Measurements from ENCODE around the gene RFX3.

Gene RFX3

DNA sequence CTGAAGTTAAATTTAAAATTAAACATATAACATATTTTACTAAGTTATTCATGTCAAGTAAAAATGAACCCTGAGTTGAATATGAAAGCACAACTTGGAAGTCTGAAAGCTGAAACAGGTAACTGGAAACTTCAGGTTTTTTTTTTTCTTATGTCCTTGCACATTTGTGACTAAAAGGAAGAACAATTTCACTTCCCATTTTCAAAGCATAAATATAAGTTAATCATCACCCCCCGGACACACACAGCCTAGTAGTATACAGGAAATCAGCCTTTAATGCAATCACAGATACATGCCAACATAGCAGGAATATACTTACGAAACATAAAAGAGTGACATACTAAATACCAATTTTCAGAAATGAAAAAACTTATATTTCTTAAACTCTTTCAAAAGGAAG is 225.9 kb downstream of the RFX3 start:
- Histone ChIP-seq H3K4me3 (ENCODE audit: control insufficient read depth in 1 of 7, extremely low read depth in 1 of 7, insufficient read depth in 4 of 7, low read depth in 2 of 7, low read length in 6 of 7) (no peak overlapping the region), H3K9me3 (ENCODE audit: control extremely low read depth in 1 of 5, control insufficient read depth in 4 of 5, insufficient read depth in 2 of 5, low read depth in 1 of 5, low read length in 4 of 5) (no peaks in the 10 kb centered on the region), H3K36me3 (ENCODE audit: control insufficient read depth in 4 of 4, insufficient read depth in 4 of 4, low read length in 3 of 4) (no peaks in the 10 kb centered on the region), H3K27me3 (replicated peaks in 2 of 5; ENCODE audit: control insufficient read depth in 4 of 5, insufficient read depth in 5 of 5, low read length in 4 of 5) (no peaks in the 10 kb centered on the region), H3K4me1 (ENCODE audit: control extremely low read depth in 1 of 4, control insufficient read depth in 4 of 4, insufficient read depth in 4 of 4, low read length in 3 of 4) (peaks cover 0 to 5% (median 2%) of the 10 kb centered on the region in 4 experiments), H3K27ac (ENCODE audit: insufficient read depth in 1 of 2, low read depth in 1 of 2, low read length in 2 of 2, poor library complexity in 1 of 2, severe bottlenecking in 2 of 2) (no peak overlapping the region)
- POLR2A ChIA-PET: no interaction called here
- DNase-seq: peak; percentile 2 to 47 (median 31)
- CTCF ChIA-PET: no interaction called here
- WGBS (ENCODE audit: insufficient coverage): no CpG with 5 or more reads among the region's 2 CpGs

DNA sequence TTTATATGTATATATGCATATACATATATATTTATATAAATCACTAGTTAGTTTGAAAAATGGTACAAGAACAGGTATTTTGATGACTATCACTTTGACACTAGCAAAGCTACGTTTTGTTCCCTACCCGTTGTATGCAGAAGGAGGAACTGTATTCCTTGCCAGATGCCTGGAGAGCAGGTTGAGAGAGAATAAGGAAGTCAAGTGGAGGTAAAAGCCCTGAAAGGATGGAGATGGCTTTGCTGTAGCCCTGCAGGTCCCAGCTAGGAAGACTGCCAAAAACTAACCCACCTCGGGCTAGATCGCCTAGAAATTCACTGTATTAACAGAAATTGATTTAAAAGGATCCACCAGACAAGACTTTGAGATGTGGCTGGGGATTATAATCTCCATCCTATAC is 229.3 kb downstream of the RFX3 start:
- no peaks in the 10 kb centered on the region for H3K27me3 ChIP-seq (replicated peaks in 2 of 5; ENCODE audit: control insufficient read depth in 4 of 5, insufficient read depth in 5 of 5, low read length in 4 of 5)
- no peak overlapping the region for H3K4me3 ChIP-seq (ENCODE audit: control insufficient read depth in 1 of 7, extremely low read depth in 1 of 7, insufficient read depth in 4 of 7, low read depth in 2 of 7, low read length in 6 of 7)
- no peak overlapping the region for H3K27ac ChIP-seq (ENCODE audit: insufficient read depth in 1 of 2, low read depth in 1 of 2, low read length in 2 of 2, poor library complexity in 1 of 2, severe bottlenecking in 2 of 2)
- peaks cover 0 to 9% (median 4%) of the 10 kb centered on the region in 4 experiments for H3K36me3 ChIP-seq (ENCODE audit: control insufficient read depth in 4 of 4, insufficient read depth in 4 of 4, low read length in 3 of 4)
- DNase-seq: peak in 2 of 3 donors; percentile 7 to 8
- CTCF ChIA-PET: no interaction called here
- POLR2A ChIA-PET: no interaction called here
- H3K9me3 ChIP-seq (ENCODE audit: control extremely low read depth in 1 of 5, control insufficient read depth in 4 of 5, insufficient read depth in 2 of 5, low read depth in 1 of 5, low read length in 4 of 5): no peaks in the 10 kb centered on the region
- 50% methylated on average over 3 of the region's 4 CpGs for WGBS (ENCODE audit: insufficient coverage)
- H3K4me1 ChIP-seq (ENCODE audit: control extremely low read depth in 1 of 4, control insufficient read depth in 4 of 4, insufficient read depth in 4 of 4, low read length in 3 of 4): peaks cover 0 to 5% (median 2%) of the 10 kb centered on the region in 4 experiments

DNA sequence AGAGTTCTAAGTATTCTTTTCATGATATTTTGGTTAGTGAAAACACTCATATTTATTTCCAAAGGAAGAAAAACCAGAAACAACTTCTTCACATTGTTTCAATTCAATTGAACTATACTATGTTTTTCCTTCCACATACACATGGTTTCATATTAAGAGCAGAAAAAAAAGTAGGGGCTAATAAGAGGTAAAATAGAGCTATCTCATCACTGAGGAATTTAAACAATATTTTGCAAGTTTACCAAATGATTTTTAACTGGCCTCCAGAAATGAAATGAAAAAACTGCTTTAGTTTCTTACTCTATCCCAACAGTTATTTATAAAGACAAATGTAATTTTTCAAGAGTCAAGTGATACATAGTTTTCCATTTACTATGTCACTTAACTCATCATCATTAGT is 233.5 kb downstream of the RFX3 start:
- POLR2A ChIA-PET: interaction anchor here (0.6 kb wide), 1 partner anchor 108 kb away, joined by 3 read pairs; no protein-coding TSS in a partner anchor
- CTCF ChIA-PET: no interaction called here
- Histone ChIP-seq H3K4me3 (ENCODE audit: control insufficient read depth in 1 of 7, extremely low read depth in 1 of 7, insufficient read depth in 4 of 7, low read depth in 2 of 7, low read length in 6 of 7) (no peak overlapping the region), H3K27ac (ENCODE audit: insufficient read depth in 1 of 2, low read depth in 1 of 2, low read length in 2 of 2, poor library complexity in 1 of 2, severe bottlenecking in 2 of 2) (no peak overlapping the region), H3K36me3 (ENCODE audit: control insufficient read depth in 4 of 4, insufficient read depth in 4 of 4, low read length in 3 of 4) (peaks cover 3 to 28% (median 10%) of the 10 kb centered on the region in 4 experiments), H3K4me1 (ENCODE audit: control extremely low read depth in 1 of 4, control insufficient read depth in 4 of 4, insufficient read depth in 4 of 4, low read length in 3 of 4) (no peaks in the 10 kb centered on the region), H3K9me3 (ENCODE audit: control extremely low read depth in 1 of 5, control insufficient read depth in 4 of 5, insufficient read depth in 2 of 5, low read depth in 1 of 5, low read length in 4 of 5) (no peaks in the 10 kb centered on the region), H3K27me3 (replicated peaks in 2 of 5; ENCODE audit: control insufficient read depth in 4 of 5, insufficient read depth in 5 of 5, low read length in 4 of 5) (no peaks in the 10 kb centered on the region)
- DNase-seq: no peak

DNA sequence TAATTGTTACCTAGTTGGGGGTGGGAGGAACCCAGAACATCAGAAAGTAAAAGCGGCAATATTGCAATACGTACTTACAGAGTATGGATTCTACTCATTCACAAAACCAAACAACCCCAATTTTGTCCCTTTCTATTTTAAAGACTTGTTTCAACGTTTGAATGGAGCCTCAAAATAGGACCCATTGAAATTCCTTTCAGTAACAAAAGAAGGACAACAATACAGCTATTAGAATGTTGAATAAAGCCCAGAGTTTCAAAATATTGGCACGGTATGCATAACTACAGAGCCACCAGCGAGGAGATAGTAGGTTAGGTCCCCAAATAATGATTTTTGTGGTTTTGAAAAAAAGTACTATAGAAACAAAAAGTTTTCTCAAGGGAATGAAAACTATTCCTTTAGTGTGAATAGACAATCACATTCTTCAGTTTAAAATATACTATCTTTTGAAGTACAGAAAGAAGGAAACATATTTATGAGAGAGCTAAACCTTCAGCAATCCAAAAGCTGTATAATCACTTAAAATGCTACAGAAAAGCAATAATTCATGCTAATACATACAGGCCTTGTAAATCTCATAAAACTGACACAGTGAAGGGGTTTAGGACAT is 235.5 kb downstream of the RFX3 start:
- no peaks in the 10 kb centered on the region for H3K27me3 ChIP-seq (replicated peaks in 2 of 5; ENCODE audit: control insufficient read depth in 4 of 5, insufficient read depth in 5 of 5, low read length in 4 of 5)
- H3K4me1 ChIP-seq (ENCODE audit: control extremely low read depth in 1 of 4, control insufficient read depth in 4 of 4, insufficient read depth in 4 of 4, low read length in 3 of 4): no peaks in the 10 kb centered on the region
- ChIA-PET CTCF (no interaction called here), POLR2A (no interaction called here)
- peaks cover 3 to 34% (median 13%) of the 10 kb centered on the region in 4 experiments for H3K36me3 ChIP-seq (ENCODE audit: control insufficient read depth in 4 of 4, insufficient read depth in 4 of 4, low read length in 3 of 4)
- no peak overlapping the region for H3K4me3 ChIP-seq (ENCODE audit: control insufficient read depth in 1 of 7, extremely low read depth in 1 of 7, insufficient read depth in 4 of 7, low read depth in 2 of 7, low read length in 6 of 7)
- H3K9me3 ChIP-seq (ENCODE audit: control extremely low read depth in 1 of 5, control insufficient read depth in 4 of 5, insufficient read depth in 2 of 5, low read depth in 1 of 5, low read length in 4 of 5): peaks cover 0 to 3% (median 0%) of the 10 kb centered on the region in 5 experiments
- WGBS (ENCODE audit: insufficient coverage): 100% methylated on average over 2 of the region's 5 CpGs
- DNase-seq: no peak
- no peak overlapping the region for H3K27ac ChIP-seq (ENCODE audit: insufficient read depth in 1 of 2, low read depth in 1 of 2, low read length in 2 of 2, poor library complexity in 1 of 2, severe bottlenecking in 2 of 2)

DNA sequence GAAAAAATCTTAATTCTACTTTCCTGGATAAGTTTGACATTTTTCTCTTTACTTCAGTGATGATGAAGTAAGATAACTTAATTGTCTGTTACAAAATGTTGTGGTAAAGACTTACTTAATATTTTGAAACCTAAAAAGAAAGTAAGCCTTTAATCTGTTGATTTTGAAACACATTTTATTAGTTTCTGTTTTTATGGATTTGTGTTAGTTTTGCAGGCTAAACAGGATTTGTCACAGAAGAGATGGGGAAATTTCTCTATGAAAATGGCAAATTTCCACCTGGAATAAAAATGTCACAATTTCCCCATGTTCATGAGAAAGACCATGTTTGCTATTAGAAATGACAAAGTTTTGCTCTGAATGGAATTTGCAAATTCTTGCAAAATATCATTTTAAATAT is 237.1 kb downstream of the RFX3 start:
- Histone ChIP-seq H3K36me3 (ENCODE audit: control insufficient read depth in 4 of 4, insufficient read depth in 4 of 4, low read length in 3 of 4) (peaks cover 3 to 34% (median 13%) of the 10 kb centered on the region in 4 experiments), H3K9me3 (ENCODE audit: control extremely low read depth in 1 of 5, control insufficient read depth in 4 of 5, insufficient read depth in 2 of 5, low read depth in 1 of 5, low read length in 4 of 5) (peaks cover 0 to 3% (median 0%) of the 10 kb centered on the region in 5 experiments), H3K27ac (ENCODE audit: insufficient read depth in 1 of 2, low read depth in 1 of 2, low read length in 2 of 2, poor library complexity in 1 of 2, severe bottlenecking in 2 of 2) (no peak overlapping the region), H3K4me1 (ENCODE audit: control extremely low read depth in 1 of 4, control insufficient read depth in 4 of 4, insufficient read depth in 4 of 4, low read length in 3 of 4) (no peaks in the 10 kb centered on the region), H3K4me3 (ENCODE audit: control insufficient read depth in 1 of 7, extremely low read depth in 1 of 7, insufficient read depth in 4 of 7, low read depth in 2 of 7, low read length in 6 of 7) (no peak overlapping the region), H3K27me3 (replicated peaks in 2 of 5; ENCODE audit: control insufficient read depth in 4 of 5, insufficient read depth in 5 of 5, low read length in 4 of 5) (no peaks in the 10 kb centered on the region)
- POLR2A ChIA-PET: no interaction called here
- DNase-seq: no peak
- CTCF ChIA-PET: no interaction called here

DNA sequence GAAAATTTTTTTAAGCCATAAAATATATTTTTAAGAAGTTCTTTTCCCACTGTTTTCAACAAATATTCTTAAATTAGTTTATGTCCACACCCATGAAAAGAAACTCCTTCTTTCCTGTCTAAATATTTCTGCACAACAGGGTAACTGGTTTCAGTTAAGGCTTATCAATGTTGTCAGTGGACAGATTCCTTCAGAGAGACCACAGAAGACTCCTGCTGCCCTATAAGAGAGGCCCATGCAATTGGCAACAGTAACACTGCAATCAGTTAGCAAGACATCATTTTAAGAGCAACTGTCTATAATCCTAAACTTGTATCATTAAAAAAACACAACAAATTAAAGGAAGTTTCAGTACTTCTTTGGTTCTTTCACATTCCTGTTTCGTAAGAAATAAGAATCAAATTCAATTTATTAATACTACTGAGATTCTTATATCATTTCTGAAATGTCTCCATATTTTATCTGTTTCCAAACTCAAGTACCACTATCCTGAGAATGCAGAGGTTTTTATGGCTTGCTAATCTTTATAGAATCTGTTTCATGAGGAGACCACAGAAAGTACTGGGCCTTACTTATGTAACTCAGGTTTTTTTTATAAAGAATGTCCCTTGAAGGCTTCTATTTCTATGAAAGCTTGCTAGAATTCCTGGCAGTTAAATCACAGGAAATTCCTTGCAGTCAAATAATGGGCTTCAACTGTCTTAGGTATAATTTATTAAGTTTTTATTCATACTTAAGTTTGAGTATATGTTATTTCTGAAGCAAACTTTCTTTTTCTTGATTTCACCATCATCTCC is 240.2 kb downstream of the RFX3 start:
- ChIA-PET CTCF (no interaction called here), POLR2A (no interaction called here)
- Histone ChIP-seq H3K4me3 (ENCODE audit: control insufficient read depth in 1 of 7, extremely low read depth in 1 of 7, insufficient read depth in 4 of 7, low read depth in 2 of 7, low read length in 6 of 7) (no peak overlapping the region), H3K27ac (ENCODE audit: insufficient read depth in 1 of 2, low read depth in 1 of 2, low read length in 2 of 2, poor library complexity in 1 of 2, severe bottlenecking in 2 of 2) (no peak overlapping the region), H3K9me3 (ENCODE audit: control extremely low read depth in 1 of 5, control insufficient read depth in 4 of 5, insufficient read depth in 2 of 5, low read depth in 1 of 5, low read length in 4 of 5) (peaks cover 0 to 3% (median 0%) of the 10 kb centered on the region in 5 experiments), H3K4me1 (ENCODE audit: control extremely low read depth in 1 of 4, control insufficient read depth in 4 of 4, insufficient read depth in 4 of 4, low read length in 3 of 4) (no peaks in the 10 kb centered on the region), H3K36me3 (ENCODE audit: control insufficient read depth in 4 of 4, insufficient read depth in 4 of 4, low read length in 3 of 4) (peaks cover 3 to 21% (median 8%) of the 10 kb centered on the region in 4 experiments), H3K27me3 (replicated peaks in 2 of 5; ENCODE audit: control insufficient read depth in 4 of 5, insufficient read depth in 5 of 5, low read length in 4 of 5) (no peaks in the 10 kb centered on the region)
- DNase-seq: peak in 1 of 3 donors; percentile 5
- no CpG with 5 or more reads among the region's 1 CpG for WGBS (ENCODE audit: insufficient coverage)

DNA sequence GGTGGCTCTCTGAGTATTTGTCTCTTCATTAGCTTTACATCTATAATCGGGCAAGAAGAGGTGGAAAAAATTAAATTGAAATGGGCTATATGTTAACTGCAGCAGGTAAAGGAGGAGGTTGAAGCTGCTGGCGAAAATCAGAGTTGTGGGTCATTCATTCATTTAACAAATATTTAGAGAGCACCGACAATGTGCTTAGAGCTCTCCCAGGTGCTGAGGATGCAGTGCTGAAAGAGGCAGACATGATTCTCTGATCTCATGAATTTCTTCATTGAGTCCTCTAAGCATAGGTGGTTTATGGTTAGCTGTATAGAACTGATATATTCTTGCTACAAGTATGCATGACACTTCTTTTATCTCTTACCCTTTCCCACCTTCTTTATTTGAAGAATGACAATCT is 243.4 kb downstream of the RFX3 start:
- Histone ChIP-seq H3K36me3 (ENCODE audit: control insufficient read depth in 4 of 4, insufficient read depth in 4 of 4, low read length in 3 of 4) (peaks cover 0 to 16% (median 4%) of the 10 kb centered on the region in 4 experiments), H3K27me3 (replicated peaks in 2 of 5; ENCODE audit: control insufficient read depth in 4 of 5, insufficient read depth in 5 of 5, low read length in 4 of 5) (no peaks in the 10 kb centered on the region), H3K4me3 (ENCODE audit: control insufficient read depth in 1 of 7, extremely low read depth in 1 of 7, insufficient read depth in 4 of 7, low read depth in 2 of 7, low read length in 6 of 7) (no peak overlapping the region), H3K27ac (ENCODE audit: insufficient read depth in 1 of 2, low read depth in 1 of 2, low read length in 2 of 2, poor library complexity in 1 of 2, severe bottlenecking in 2 of 2) (no peak overlapping the region), H3K9me3 (ENCODE audit: control extremely low read depth in 1 of 5, control insufficient read depth in 4 of 5, insufficient read depth in 2 of 5, low read depth in 1 of 5, low read length in 4 of 5) (peaks cover 0 to 3% (median 0%) of the 10 kb centered on the region in 5 experiments), H3K4me1 (ENCODE audit: control extremely low read depth in 1 of 4, control insufficient read depth in 4 of 4, insufficient read depth in 4 of 4, low read length in 3 of 4) (peaks cover 0 to 5% (median 3%) of the 10 kb centered on the region in 4 experiments)
- ChIA-PET POLR2A (interaction anchor here (0.6 kb wide), 1 partner anchor 603 kb away, joined by 5 read pairs; no protein-coding TSS in a partner anchor), CTCF (no interaction called here)
- no peak for DNase-seq
- 100% methylated on average over 1 of the region's 3 CpGs for WGBS (ENCODE audit: insufficient coverage)

All from common myeloid progenitor, CD34-positive (primary cell).